Astrocyte (in vitro differentiated cells and primary cell): Measurements from ENCODE around the gene EIF4EBP2. TPM values are rescaled to one million over a fixed set of nuclear protein-coding genes. Genes with fewer than 3 reads are reported as not detected.

Source experiments
- DNase-seq: peaks from one replicate; pipeline ENCODE4 v3.0.0-alpha.2; 2010; ENCODE audit warnings: low read depth
- FAIRE-seq: peaks from 2 replicates; lab custom pipeline; 2011; peaks lifted over from hg19 to GRCh38; lab: Jason Lieb, UNC
- H2AFZ ChIP-seq: 2 replicates; pipeline ENCODE4 v1.6.0; 2012; ENCODE audit warnings: low read depth, low read length, inconsistent platforms
- H3K27ac ChIP-seq: 2 replicates; pipeline ENCODE4 v1.5.1; 2011; ENCODE audit warnings: low read depth, low read length, inconsistent platforms
- H3K27me3 ChIP-seq: 2 replicates; pipeline ENCODE4 v1.6.0; 2011; ENCODE audit warnings: low read length, inconsistent platforms; ENCODE audit not compliant: insufficient read depth
- H3K36me3 ChIP-seq: 2 replicates; pipeline ENCODE4 v1.5.1; 2011; ENCODE audit warnings: low read length, inconsistent platforms; ENCODE audit not compliant: insufficient read depth
- H3K4me1 ChIP-seq: 2 replicates; pipeline ENCODE4 v1.5.1; 2011; ENCODE audit warnings: low read length, inconsistent platforms; ENCODE audit not compliant: insufficient read depth
- H3K4me2 ChIP-seq: 2 replicates; pipeline ENCODE4 v1.6.0; 2012; ENCODE audit warnings: low read length, inconsistent platforms
- H3K4me3 ChIP-seq: 2 replicates; pipeline ENCODE4 v1.5.1; 2011; ENCODE audit warnings: low read depth, mild to moderate bottlenecking, low read length, inconsistent platforms; ENCODE audit not compliant: insufficient read depth
- H3K79me2 ChIP-seq: 2 replicates; pipeline ENCODE4 v1.6.0; 2012; ENCODE audit warnings: mild to moderate bottlenecking, low read length, inconsistent platforms; ENCODE audit not compliant: insufficient read depth
- H3K9ac ChIP-seq: 2 replicates; pipeline ENCODE4 v1.6.0; 2012; ENCODE audit warnings: mild to moderate bottlenecking, low read length, inconsistent platforms
- H3K9me3 ChIP-seq: 2 replicates; pipeline ENCODE4 v1.5.1; 2012; ENCODE audit warnings: low read depth, mild to moderate bottlenecking, low read length, inconsistent platforms; ENCODE audit not compliant: insufficient read depth
- H4K20me1 ChIP-seq: 2 replicates; pipeline ENCODE4 v1.6.0; 2012; ENCODE audit warnings: low read length, inconsistent platforms; ENCODE audit not compliant: insufficient read depth
- H3K27ac Mint-ChIP-seq: one replicate; pipeline ENCODE4 v1.8.0; 2021; ENCODE audit warnings: mild to moderate bottlenecking, mixed read lengths; ENCODE audit not compliant: unreplicated experiment
- H3K27me3 Mint-ChIP-seq: one replicate; pipeline ENCODE4 v1.8.0; 2021; ENCODE audit warnings: low read depth, mixed read lengths; ENCODE audit not compliant: unreplicated experiment
- H3K36me3 Mint-ChIP-seq: one replicate; pipeline ENCODE4 v1.8.0; 2021; ENCODE audit warnings: low read depth, mixed read lengths; ENCODE audit not compliant: unreplicated experiment
- H3K4me1 Mint-ChIP-seq: one replicate; pipeline ENCODE4 v1.8.0; 2021; ENCODE audit warnings: low read depth, mixed read lengths; ENCODE audit not compliant: unreplicated experiment
- H3K4me3 Mint-ChIP-seq: one replicate; pipeline ENCODE4 v1.8.0; 2021; ENCODE audit warnings: mild to moderate bottlenecking, moderate library complexity, mixed read lengths; ENCODE audit not compliant: unreplicated experiment
- H3K9me3 Mint-ChIP-seq: one replicate; pipeline ENCODE4 v1.8.0; 2021; ENCODE audit warnings: mild to moderate bottlenecking, mixed read lengths; ENCODE audit not compliant: unreplicated experiment
- CTCF ChIP-seq: IDR thresholded peaks from 2 replicates; pipeline ENCODE4 v1.5.1; 2011; ENCODE audit warnings: low read depth, mild to moderate bottlenecking, inconsistent platforms, low read length, moderate library complexity; ENCODE audit not compliant: insufficient read depth
- EZH2 ChIP-seq: IDR thresholded peaks from 2 replicates; pipeline ENCODE4 v1.6.1; 2012; ENCODE audit warnings: mild to moderate bottlenecking, low read length, inconsistent platforms; ENCODE audit not compliant: insufficient read depth
- total RNA-seq: library from RNA; stranded (reverse); gene quantifications from 2 replicates; pipeline ENCODE4 v1.2.1, GENCODE V29; 2021

The EIF4EBP2 gene
- total RNA-seq, 1 donor from 2014 or later, result 74.0 TPM

GRCh38 chr10:70435241-70436085 is 31.5 kb downstream of the EIF4EBP2 start:
- H3K4me2 ChIP-seq, result no peak overlapping the region
- Mint-ChIP-seq H3K9me3 (no peaks in the 10 kb centered on the region), H3K27ac (no peak overlapping the region), H3K4me3 (no peak overlapping the region), H3K27me3 (peaks cover 31% of the 10 kb centered on the region), H3K36me3 (peaks cover 11% of the 10 kb centered on the region), H3K4me1 (no peaks in the 10 kb centered on the region)
- H3K27me3 ChIP-seq, result peaks cover 20% of the 10 kb centered on the region
- H3K79me2 ChIP-seq, result no peaks in the 10 kb centered on the region
- DNase-seq (no peak), FAIRE-seq (no peak)
- H3K9ac ChIP-seq, result no peak overlapping the region
- H3K36me3 ChIP-seq, result no peaks in the 10 kb centered on the region
- no peak overlapping the region for H2AFZ ChIP-seq
- peaks cover 13% of the 10 kb centered on the region for H4K20me1 ChIP-seq
- H3K27ac ChIP-seq, result no peak overlapping the region
- no peak overlapping the region for H3K4me3 ChIP-seq
- TF ChIP-seq EZH2 (no peak), CTCF (no peak)
- H3K4me1 ChIP-seq, result peaks cover 5% of the 10 kb centered on the region
- H3K9me3 ChIP-seq, result no peaks in the 10 kb centered on the region

GRCh38 chr10:70437721-70438120 is 33.8 kb downstream of the EIF4EBP2 start:
- no peak overlapping the region for H3K9ac ChIP-seq
- no peaks in the 10 kb centered on the region for H3K4me1 Mint-ChIP-seq
- TF ChIP-seq CTCF (no peak), EZH2 (no peak)
- H3K79me2 ChIP-seq, result no peaks in the 10 kb centered on the region
- no peak overlapping the region for H3K27ac ChIP-seq
- no peak overlapping the region for H3K27ac Mint-ChIP-seq
- no peak overlapping the region for H3K4me3 ChIP-seq
- DNase-seq (no peak), FAIRE-seq (no peak)
- no peaks in the 10 kb centered on the region for H3K9me3 Mint-ChIP-seq
- no peaks in the 10 kb centered on the region for H4K20me1 ChIP-seq
- H3K36me3 Mint-ChIP-seq, result peaks cover 14% of the 10 kb centered on the region
- H3K27me3 Mint-ChIP-seq, result peaks cover 48% of the 10 kb centered on the region
- no peak overlapping the region for H2AFZ ChIP-seq
- peaks cover 5% of the 10 kb centered on the region for H3K4me1 ChIP-seq
- H3K4me3 Mint-ChIP-seq, result no peak overlapping the region
- no peak overlapping the region for H3K4me2 ChIP-seq
- H3K36me3 ChIP-seq, result no peaks in the 10 kb centered on the region
- H3K27me3 ChIP-seq, result peaks cover 40% of the 10 kb centered on the region
- no peaks in the 10 kb centered on the region for H3K9me3 ChIP-seq
